Measurements from ENCODE around the gene DCDC2. TPM values are rescaled to one million over a fixed set of nuclear protein-coding genes. Genes with fewer than 3 reads are reported as not detected.

DCDC2 gene
- 0.07 TPM in 1 of 2 replicates, not detected in the other for total RNA-seq

GRCh38 chr6:24357336-24358218, at the start of gene DCDC2:
DCDC2 (minus strand) TSS chr6:24358059; CDS start chr6:24357750, 309 bp downstream.

DNA sequence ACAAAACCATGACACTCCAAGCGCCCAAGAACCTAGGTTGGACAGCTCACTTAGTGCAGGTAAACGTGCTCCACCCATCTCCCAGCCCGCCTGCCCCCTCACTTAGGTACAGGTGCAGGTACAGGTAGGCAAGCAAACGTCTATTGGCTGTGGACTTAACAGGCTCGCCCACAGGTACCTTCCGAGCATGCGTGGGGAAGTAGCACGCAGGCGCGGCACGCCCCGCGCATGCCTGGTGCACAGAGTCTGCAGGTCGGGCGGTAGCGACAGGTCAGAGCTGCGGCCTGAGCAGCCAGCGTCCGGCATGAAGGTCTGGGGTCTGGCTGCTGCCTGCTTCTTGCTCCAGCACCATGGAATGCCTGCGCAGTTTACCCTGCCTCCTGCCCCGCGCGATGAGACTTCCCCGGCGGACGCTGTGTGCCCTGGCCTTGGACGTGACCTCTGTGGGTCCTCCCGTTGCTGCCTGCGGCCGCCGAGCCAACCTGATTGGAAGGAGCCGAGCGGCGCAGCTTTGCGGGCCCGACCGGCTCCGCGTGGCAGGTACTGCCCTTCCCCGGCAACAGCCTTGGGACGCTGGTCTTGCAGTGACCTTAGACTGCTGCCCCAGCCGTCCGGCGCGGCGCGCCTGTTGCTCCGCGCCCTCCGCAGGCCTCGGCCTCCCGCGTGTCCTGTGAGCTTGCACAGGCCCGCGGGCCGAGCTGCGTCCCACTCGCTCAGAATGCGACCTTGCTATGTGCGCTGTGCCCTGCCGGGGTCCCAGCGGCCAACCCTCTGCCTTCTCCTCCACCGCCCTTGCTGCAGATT, 45.0 kb upstream of the DCDC2 start, which contains the start of gene MRS2:
Gene MRS2 (plus strand): TSS at position 240 of the 804 bp plus-strand sequence. CDS start 111 bp downstream, at position 351.

DNA sequence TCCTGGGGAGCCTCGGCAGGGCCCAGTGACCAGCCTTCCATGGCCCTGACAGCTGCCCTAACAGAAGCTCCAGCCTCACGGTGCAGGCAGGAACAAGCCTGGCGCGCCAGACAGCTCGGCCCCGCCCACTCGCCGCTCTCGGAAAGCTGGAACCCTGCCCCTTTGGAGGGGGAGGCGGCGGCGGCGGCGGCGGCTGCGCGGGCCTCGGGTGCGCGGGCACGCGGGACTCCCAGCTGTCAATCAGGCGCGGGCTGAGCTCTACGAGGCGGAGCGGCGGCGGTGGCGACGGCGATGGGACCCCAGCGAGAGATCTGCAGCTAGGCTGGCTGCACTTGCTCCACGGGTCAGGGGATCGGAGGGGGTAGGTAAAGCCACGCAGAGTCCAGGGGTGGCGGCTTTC, 231.9 kb downstream of the DCDC2 start, which contains the start of gene NRSN1:
Gene NRSN1 (plus strand): TSS at position 236 of the 400 bp plus-strand sequence. CDS start 8,113 bp downstream, outside the sequence.

Other genes with a start within 250 kb of the DCDC2 start
- not detected in 2 replicates for gene NRSN1, start 231.8 kb downstream of the DCDC2 start, total RNA-seq
- gene MRS2, start 44.9 kb upstream of the DCDC2 start, total RNA-seq = 22.1 and 26.7 TPM in 2 replicates
- gene GPLD1, start 131.5 kb upstream of the DCDC2 start, total RNA-seq = 0.28 and 0.74 TPM in 2 replicates
- 1.6 and 2.0 TPM in 2 replicates for gene ALDH5A1, start 136.9 kb upstream of the DCDC2 start, total RNA-seq